IPS DF 6.9 (cell line): ENCODE results near the gene IGF2BP2.

Experiments used
- DNase-seq: peaks from one replicate; pipeline ENCODE4 v3.0.0-alpha.2; 2013; ENCODE audit warnings: low read depth, low spot score
- H3K27ac ChIP-seq: one replicate; pipeline ENCODE4 v1.5.1; 2013; ENCODE audit warnings: low read length, control low read depth
- H3K27me3 ChIP-seq: 2 replicates; pipeline ENCODE4 v1.6.1; 2013; ENCODE audit warnings: mild to moderate bottlenecking, low read length; ENCODE audit not compliant: control insufficient read depth, insufficient read depth
- H3K36me3 ChIP-seq: 2 replicates; pipeline ENCODE4 v1.6.1; 2013; ENCODE audit warnings: low read length; ENCODE audit not compliant: control insufficient read depth, insufficient read depth
- H3K4me1 ChIP-seq: 2 replicates; pipeline ENCODE4 v1.6.1; 2013; ENCODE audit warnings: low read length; ENCODE audit not compliant: control insufficient read depth, insufficient read depth
- H3K4me3 ChIP-seq: 2 replicates; pipeline ENCODE4 v1.5.1; 2013; ENCODE audit warnings: mild to moderate bottlenecking, low read length
- H3K9me3 ChIP-seq: 2 replicates; pipeline ENCODE4 v1.6.1; 2013; ENCODE audit warnings: low read length, inconsistent platforms; ENCODE audit not compliant: control insufficient read depth, insufficient read depth
- WGBS: extraction: QIAGEN DNeasy Blood & Tissue Kit; methylation state at CpG from one replicate; pipeline ENCODE4 v1.1.7; 2013; ENCODE audit warnings: mixed read lengths, missing lambda C conversion rate; ENCODE audit not compliant: insufficient read length, insufficient coverage; 5-methylcytosine and 5-hydroxymethylcytosine counted together

The IGF2BP2 gene

GRCh38 chr3:185737740-185738680 lies 86.8 kb downstream of the IGF2BP2 start:
- H3K9me3 ChIP-seq, result no peaks in the 10 kb centered on the region
- H3K27ac ChIP-seq, result no peak overlapping the region
- no peaks in the 10 kb centered on the region for H3K36me3 ChIP-seq
- H3K4me3 ChIP-seq, result no peak overlapping the region
- no peaks in the 10 kb centered on the region for H3K27me3 ChIP-seq
- DNase-seq, result no peak
- H3K4me1 ChIP-seq, result no peaks in the 10 kb centered on the region; the same call in none of the 2 replicates
- no CpG with 5 or more reads among the region's 5 CpGs for WGBS

- H3K27me3 ChIP-seq, result no peaks in the 10 kb centered on the region
- no peak for DNase-seq
- no peaks in the 10 kb centered on the region for H3K36me3 ChIP-seq
- no peaks in the 10 kb centered on the region for H3K9me3 ChIP-seq
- no peaks in the 10 kb centered on the region; the same call in none of the 2 replicates for H3K4me1 ChIP-seq
- no peak overlapping the region for H3K27ac ChIP-seq
- WGBS, result no CpG with 5 or more reads among the region's 3 CpGs
- H3K4me3 ChIP-seq, result no peak overlapping the region
These were observed 87.8 kb downstream of the IGF2BP2 start for GRCh38 chr3:185737020-185737419.

- H3K27ac ChIP-seq, result no peak overlapping the region
- no peaks in the 10 kb centered on the region for H3K27me3 ChIP-seq
- no peaks in the 10 kb centered on the region for H3K9me3 ChIP-seq
- WGBS, result no CpG with 5 or more reads among the region's 4 CpGs
- H3K36me3 ChIP-seq, result no peaks in the 10 kb centered on the region
- H3K4me3 ChIP-seq, result no peak overlapping the region
- no peak for DNase-seq
- no peaks in the 10 kb centered on the region; the same call in none of the 2 replicates for H3K4me1 ChIP-seq
These were observed 90.1 kb downstream of the IGF2BP2 start for GRCh38 chr3:185734725-185735096.

- H3K4me3 ChIP-seq, result no peak overlapping the region
- peak; percentile 70 for DNase-seq
- no peaks in the 10 kb centered on the region for H3K9me3 ChIP-seq
- WGBS, result no CpG with 5 or more reads among the region's 10 CpGs
- H3K4me1 ChIP-seq, result no peaks in the 10 kb centered on the region; the same call in 1 of the 2 replicates
- H3K36me3 ChIP-seq, result no peaks in the 10 kb centered on the region
- no peak overlapping the region for H3K27ac ChIP-seq
- H3K27me3 ChIP-seq, result no peaks in the 10 kb centered on the region
These were observed 90.7 kb downstream of the IGF2BP2 start for GRCh38 chr3:185733980-185734724.

- WGBS, result no CpG with 5 or more reads among the region's 1 CpG
- H3K4me3 ChIP-seq, result no peak overlapping the region
- H3K27me3 ChIP-seq, result no peaks in the 10 kb centered on the region
- H3K4me1 ChIP-seq, result no peaks in the 10 kb centered on the region; the same call in 1 of the 2 replicates
- no peaks in the 10 kb centered on the region for H3K9me3 ChIP-seq
- H3K36me3 ChIP-seq, result no peaks in the 10 kb centered on the region
- DNase-seq, result no peak
- H3K27ac ChIP-seq, result no peak overlapping the region
These were observed 92.1 kb downstream of the IGF2BP2 start for GRCh38 chr3:185732782-185733181.

- Histone ChIP-seq H3K9me3 (no peaks in the 10 kb centered on the region), H3K4me3 (no peak overlapping the region), H3K4me1 (peaks cover 2% of the 10 kb centered on the region; the same call in 1 of the 2 replicates), H3K36me3 (no peaks in the 10 kb centered on the region), H3K27ac (no peak overlapping the region), H3K27me3 (no peaks in the 10 kb centered on the region)
- WGBS, result no CpG with 5 or more reads among the region's 8 CpGs
- DNase-seq, result no peak
These were observed 94.3 kb downstream of the IGF2BP2 start for GRCh38 chr3:185730550-185730949.

- Histone ChIP-seq H3K27ac (no peak overlapping the region), H3K36me3 (no peaks in the 10 kb centered on the region), H3K27me3 (no peaks in the 10 kb centered on the region), H3K9me3 (no peaks in the 10 kb centered on the region), H3K4me1 (peaks cover 3% of the 10 kb centered on the region; the same call in 1 of the 2 replicates), H3K4me3 (no peak overlapping the region)
- WGBS, result no CpG with 5 or more reads among the region's 7 CpGs
- no peak for DNase-seq
These were observed 95.3 kb downstream of the IGF2BP2 start for GRCh38 chr3:185729337-185730055.

GRCh38 chr3:185728630-185729336 lies 96.1 kb downstream of the IGF2BP2 start:
- no peak for DNase-seq
- Histone ChIP-seq H3K4me3 (no peak overlapping the region), H3K4me1 (peaks cover 3% of the 10 kb centered on the region; the same call in 1 of the 2 replicates), H3K27ac (no peak overlapping the region), H3K36me3 (no peaks in the 10 kb centered on the region), H3K9me3 (no peaks in the 10 kb centered on the region), H3K27me3 (no peaks in the 10 kb centered on the region)
- no CpG with 5 or more reads among the region's 10 CpGs for WGBS

- Histone ChIP-seq H3K27me3 (no peaks in the 10 kb centered on the region), H3K4me1 (peaks cover 3% of the 10 kb centered on the region; the same call in 1 of the 2 replicates), H3K4me3 (no peak overlapping the region), H3K36me3 (no peaks in the 10 kb centered on the region), H3K9me3 (no peaks in the 10 kb centered on the region), H3K27ac (no peak overlapping the region)
- no peak for DNase-seq
- no CpG with 5 or more reads among the region's 9 CpGs for WGBS
These were observed 97.0 kb downstream of the IGF2BP2 start for GRCh38 chr3:185727873-185728272.
